GM08714 (cell line): Measurements from ENCODE around the gene TRPV3.

ENCODE experiments used
- H3K4me3 ChIP-seq: fragments of 200-500 bp; sonication (Bioruptor generic); 2 replicates; pipeline ENCODE4 v1.5.1; 2014; ENCODE audit warnings: mild to moderate bottlenecking, low read length, inconsistent platforms
- ZNF274 ChIP-seq: IDR thresholded peaks from 2 replicates; pipeline ENCODE4 v1.6.1; 2012; ENCODE audit warnings: mild to moderate bottlenecking, low read depth, low read length

The TRPV3 gene

DNA sequence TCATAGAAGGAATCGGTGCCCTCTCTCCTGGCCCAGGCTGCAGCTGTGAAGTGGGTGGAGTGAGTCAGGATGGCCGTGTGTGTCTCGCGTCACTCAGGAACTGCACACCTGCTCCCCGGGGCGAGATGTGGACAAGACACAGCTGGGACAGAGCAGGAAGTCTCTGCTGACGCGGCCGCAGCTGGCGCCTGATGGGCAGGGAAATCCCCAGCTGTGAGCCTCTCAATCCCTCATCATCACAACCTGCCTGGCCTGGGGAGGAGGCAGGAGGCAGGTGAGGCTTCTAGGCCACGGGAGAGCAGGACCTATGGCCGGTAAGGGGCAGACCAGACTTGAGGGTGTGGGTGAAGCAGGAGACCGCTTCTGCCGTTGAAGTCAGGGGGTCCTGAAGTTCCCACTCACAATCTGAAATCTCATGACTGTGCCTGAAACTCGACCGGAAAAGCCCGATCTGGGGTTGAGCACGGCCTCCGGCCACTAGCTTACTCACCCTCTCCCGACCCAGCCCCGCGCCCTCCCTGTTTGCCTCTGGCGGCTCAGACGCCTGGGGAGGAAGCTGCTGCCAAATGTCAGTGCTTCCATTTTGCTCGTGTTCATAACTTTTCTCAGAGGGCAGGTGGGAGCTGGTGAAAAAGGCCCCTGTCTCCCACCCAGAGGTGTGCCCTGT is 1.1 kb upstream of the TRPV3 start:
- H3K4me3 ChIP-seq, result no peak overlapping the region
- no peak for TF ChIP-seq ZNF274

DNA sequence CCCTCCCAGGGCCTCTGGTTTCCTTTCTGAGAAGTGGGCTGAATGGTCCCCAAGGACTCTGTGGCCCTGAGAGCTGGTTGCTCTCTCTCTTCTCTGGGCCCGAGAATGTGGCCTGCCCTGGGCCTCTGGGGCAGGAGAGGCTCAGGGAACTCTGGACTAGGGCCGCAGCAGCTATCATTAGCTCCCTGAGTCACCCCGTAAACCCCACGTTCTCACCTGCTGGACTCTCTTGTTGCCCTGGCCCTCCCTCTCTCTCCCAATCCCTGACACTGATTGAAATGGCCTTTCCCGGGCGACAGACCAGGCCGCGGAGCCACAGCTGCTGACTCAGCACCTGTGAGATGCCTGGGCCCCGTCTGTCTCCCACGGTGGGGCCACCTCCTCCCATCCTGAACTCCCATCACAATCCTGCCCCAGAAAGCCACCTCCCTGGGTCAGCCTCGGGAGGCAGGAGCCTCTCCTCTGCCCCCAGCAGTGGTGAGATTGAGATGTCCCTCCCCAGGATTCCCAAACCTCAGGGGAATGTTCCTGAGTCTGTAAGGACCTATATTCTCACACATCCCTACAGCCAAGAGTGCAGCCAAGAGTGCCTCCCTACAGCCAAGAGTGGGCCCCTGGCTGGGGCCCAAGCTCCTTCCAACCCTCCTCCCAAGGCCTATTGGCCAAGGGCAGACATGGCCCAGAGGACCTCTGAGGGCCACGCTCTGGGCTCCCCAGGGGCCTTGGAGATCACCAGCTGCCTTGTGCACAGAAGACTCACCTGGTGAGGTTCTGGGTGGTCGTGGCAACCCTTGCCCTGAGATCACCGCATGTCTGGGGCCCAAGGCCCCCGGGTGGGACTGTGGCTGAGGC is 470 bp downstream of the TRPV3 start:
- TF ChIP-seq ZNF274, result no peak
- H3K4me3 ChIP-seq, result no peak overlapping the region

DNA sequence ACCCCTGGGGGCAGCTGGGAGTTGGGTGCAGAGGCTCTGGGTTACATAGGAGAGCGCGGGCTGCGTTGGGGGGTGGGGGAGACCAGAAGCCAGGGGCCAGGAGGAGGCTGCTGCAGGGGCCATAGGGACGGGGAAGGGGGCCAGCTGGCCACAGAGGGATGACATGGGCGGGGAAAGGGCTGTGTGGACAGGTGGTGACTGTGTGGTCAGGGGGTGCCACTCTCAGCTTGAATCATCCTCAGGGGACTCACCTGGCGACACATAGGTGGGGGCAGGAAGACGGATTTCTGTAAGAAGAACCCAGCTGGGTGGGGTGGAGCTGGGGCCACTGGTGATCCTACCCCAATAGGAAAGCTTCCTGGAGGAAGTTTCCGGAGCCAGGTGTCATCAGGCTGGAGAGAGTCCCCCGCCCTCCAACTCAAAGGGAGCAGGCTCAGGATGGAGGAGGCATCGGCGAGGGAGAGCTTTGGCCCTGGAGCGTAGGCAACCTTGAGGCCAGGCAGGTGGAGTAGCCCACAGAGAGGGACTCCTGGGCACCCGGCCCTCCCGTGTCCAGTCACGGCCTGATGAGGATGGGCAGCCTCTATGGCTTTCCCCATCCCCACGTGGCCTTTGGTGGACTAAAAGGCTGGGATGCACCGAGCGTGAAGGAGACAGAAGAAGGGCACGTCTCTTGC is 1.2 kb downstream of the TRPV3 start:
- no peak for TF ChIP-seq ZNF274
- H3K4me3 ChIP-seq, result no peak overlapping the region

DNA sequence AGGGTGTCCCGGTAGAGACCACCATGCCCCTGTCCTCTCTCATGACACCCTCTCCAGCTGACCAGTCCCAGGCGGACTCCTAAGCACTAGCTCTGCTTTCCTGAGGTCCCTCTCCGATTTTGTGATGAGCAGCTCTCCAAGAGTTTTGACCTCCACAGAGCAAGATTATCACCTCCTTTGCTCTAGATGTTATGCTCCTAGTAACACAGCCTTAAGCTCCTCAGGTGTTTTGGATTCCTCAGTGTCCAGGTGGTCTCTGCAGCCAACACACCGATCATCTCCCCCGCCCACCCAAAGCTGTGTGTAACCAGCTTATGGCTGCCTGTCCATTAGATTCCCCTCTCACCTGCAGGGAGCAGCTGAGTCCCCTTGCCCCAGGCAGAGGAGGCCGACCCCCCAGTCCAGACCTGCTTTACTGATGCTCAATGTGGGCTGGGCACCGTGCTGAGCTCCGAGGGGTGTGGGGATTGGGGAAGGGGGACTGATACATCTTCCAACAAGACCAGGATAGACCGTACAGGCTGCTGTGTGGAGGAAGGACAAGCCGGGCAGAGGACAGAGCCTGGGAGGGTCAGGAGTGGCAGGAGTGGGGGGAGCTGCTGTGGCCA is 2.3 kb downstream of the TRPV3 start:
- no peak overlapping the region for H3K4me3 ChIP-seq
- no peak for TF ChIP-seq ZNF274

DNA sequence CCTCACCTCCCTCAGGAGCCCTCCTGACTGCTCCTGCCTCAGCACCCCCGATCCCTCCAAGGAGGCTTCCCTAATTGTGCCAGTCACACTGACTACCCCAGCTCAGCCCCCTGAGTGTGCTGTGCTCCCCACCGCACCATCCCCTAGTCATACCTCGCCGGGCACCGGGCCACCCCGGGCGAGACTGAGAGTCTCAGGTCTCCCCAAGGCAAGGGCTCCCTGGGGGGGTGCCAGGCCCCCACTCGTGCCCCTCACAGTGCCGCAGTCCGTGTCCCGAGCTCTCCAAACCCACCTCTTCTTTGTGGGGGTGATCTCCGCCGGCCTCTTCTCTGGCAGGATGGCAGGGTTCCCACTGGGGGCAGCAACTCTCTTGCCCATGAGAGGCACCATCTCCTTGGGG is 3.2 kb downstream of the TRPV3 start:
- TF ChIP-seq ZNF274, result no peak
- H3K4me3 ChIP-seq, result no peak overlapping the region

DNA sequence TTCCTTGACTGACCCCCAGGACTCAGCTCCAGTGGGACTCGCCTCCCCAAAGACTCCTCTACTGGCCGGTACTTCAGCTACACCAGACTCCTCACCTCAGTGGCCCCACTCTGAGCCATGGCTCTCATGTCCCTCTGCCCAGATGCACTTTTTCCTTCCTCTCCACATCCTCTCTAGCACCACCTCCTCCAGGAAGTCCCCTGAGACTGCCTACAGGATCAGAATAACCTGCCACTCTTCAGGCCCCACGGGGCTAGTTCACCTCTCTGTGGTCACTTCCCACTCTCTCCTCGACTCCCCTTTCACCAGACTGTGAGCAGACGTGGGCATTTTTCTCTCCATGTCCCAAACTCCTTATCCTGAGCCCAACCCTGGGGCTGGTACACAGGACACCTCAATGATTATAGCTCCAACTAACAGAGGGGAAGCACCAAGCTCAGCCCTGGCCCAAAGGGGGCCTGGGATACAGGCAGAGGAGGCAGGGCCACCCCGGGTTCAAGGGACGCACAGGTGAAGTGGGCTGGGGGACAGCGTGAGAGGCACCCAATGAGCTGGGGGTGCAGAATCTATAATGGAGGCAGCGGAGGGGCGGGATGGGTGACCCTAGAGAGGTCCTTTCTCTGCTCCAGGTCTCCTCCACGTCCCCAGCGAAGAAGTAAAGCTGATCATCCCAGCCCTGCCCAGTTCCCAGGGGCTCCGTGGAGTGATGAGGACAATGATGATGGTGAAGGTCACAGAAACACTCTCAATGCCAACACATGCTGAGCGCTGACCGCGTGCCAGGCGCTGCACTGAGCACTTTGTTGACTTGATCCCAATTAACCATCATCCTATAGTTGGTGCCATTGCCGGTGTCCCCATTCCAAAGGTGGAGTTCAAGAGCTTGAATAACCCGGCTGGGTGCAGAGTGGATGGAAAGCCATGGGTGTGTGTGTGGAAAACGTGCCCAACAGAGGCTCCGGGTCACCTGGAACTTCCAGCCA is 3.9 kb downstream of the TRPV3 start:
- H3K4me3 ChIP-seq, result no peak overlapping the region
- no peak for TF ChIP-seq ZNF274

DNA sequence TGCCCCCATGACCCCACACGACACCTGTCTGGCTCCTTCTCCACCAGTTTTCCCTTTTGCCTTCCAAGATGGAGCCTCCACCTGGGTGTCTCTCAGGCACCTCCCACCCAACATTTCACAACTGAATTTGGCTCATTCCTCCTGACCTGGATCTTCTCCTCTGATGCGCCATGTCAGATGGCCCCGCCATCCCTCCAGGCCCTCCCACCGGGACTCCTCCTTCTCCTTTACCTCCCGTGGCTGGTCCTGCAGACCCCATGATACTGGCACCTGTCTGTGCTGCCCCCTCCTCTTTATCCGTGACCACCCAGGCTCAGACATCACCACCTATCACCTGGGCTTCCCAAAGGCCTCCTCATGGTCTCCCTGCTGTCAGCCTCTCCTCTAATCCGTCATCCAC is 4.7 kb downstream of the TRPV3 start:
- H3K4me3 ChIP-seq, result no peak overlapping the region
- TF ChIP-seq ZNF274, result no peak

DNA sequence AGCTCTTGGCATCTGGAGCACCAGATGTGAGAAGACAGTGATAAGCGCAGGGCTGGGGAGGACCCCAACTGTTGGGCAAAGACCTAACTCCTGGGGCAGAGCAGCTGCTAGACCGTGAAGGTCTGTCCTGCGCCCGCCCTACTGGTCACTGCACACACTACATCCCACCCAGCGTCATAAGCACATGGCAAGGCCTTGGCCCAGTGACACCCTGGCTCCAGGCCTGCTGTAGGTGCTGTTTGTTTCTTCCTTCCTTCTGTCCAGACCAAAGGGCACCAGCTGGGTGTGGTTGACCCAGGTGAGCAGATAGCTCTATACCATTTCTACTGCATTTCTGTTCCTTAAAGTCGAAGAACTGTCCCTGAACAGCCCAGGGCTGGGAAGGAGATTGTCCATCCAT is 6.4 kb downstream of the TRPV3 start:
- H3K4me3 ChIP-seq, result no peak overlapping the region
- TF ChIP-seq ZNF274, result no peak

DNA sequence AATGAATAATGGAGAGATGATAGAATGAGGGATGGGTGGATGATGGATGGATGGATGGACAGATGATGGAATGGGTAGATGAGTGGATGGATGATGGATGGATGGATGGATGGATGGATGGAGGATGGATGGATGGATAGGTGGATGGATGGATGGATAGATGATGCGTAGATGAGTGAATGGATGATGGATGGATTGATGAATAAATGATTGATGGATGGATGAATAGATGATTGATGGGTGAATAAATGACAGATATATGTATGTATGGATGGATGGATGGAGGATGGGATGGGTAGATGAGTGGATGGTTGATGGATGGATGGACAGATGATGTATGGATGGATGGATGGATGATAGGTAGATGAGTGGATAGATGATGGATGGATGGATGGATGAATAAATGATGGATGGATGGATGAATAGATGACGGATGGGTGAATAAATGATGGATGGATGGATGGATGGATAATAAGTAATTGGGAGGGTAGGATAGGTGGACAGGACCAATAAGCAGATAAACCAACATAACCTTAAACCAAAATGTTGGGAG is 7.9 kb downstream of the TRPV3 start:
- H3K4me3 ChIP-seq, result no peak overlapping the region
- no peak for TF ChIP-seq ZNF274

DNA sequence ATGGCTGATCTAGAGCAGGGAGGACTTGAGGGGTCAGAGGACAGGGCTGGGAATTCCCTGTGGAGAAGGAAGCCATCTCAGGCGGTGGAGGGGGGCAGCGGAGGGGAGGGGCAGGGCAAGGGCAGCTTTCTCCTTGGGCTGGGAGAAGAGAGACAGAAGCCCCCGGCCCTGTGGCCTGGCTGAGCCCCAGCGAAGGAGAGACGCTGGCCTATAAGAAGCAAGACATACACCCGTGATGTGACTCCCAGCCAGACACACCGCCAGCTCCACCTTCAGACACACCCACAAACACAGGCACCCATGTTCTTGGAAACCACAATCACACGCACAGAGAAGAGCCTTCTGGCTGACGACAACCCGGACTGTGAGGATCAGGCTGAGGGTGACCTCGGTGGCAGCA is 10.0 kb downstream of the TRPV3 start:
- no peak for TF ChIP-seq ZNF274

DNA sequence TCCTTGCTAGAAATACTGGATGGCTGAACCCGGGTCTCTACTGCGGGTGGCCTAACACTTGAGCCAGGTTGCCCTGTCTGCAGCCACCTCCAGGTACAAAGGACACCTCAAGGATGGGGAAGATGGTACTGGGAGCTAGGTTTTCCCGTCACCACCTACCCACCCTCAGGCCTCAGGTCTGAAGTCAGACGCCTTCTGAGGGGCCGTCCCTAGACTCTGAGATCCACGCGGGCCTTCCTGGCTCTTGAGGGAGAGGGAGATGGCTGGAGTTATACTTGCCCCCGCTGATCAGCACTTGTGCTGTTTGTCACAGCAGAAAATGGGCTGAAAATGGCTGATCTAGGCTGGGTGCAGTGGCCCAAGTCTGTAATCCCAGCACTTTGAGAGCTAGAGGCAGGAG is 10.6 kb downstream of the TRPV3 start:
- H3K4me3 ChIP-seq, result no peak overlapping the region
- no peak for TF ChIP-seq ZNF274

More for the DNA sequence above, 10.0 kb downstream of the TRPV3 start:
- no peak overlapping the region for H3K4me3 ChIP-seq

DNA sequence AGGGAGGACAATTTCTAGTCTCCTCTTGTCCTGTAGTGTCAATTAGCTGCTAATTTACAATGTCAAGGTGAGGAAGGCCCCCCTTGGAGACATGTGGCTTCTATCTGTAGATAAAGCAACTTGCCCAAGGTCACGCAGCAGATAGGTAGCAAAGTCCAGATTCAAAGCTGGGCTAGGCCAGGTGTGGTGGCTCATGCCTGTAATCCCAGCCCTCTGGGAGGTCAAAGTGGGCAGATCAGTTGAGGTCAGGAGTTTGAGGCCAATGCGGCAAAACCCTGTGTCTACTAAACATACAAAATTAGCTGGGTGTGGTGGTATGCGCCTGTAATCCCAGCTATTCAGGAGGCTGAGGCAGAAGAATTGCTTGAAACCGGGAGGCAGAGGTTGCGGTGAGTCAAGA is 11.1 kb downstream of the TRPV3 start:
- H3K4me3 ChIP-seq, result no peak overlapping the region
- TF ChIP-seq ZNF274, result no peak

DNA sequence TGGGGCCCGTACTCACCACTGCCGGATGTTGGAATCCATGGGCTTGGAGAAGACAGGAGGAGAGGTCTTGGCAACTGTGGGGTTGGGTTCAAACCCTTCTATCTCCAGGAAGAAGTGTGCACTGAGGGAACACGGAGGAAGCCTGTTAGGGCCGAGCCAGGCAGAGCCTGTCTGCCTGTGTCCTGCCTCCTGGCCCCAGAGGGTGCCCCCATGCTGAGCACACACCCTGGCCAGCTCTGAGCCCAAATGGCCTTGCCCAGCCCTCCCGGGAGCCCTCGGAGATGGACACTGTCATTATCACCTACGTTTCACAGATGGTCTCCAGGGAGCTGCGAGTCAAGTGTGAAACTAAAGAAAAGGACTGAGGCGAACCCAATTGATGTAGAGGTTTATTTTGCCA is 12.5 kb downstream of the TRPV3 start:
- no peak for TF ChIP-seq ZNF274
- H3K4me3 ChIP-seq, result no peak overlapping the region

DNA sequence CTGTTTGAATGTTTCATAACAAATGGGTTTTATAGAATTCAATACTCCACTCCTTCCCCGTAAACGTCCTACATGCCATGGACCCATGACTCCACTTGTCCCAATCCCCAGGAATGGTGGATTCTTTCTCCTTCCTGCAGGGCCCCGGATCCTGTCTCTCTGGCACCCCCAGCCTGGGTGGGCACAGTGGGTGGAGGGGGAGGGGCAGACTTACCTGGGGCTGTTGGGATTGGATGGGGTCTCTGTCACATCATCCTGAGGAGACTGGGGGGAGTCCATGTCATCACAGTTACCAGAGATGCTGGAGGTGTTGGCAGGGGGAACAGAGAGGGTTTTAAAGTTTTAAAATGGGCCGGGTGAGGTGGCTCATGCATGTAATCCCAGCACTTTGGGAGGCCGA is 13.2 kb downstream of the TRPV3 start:
- no peak for TF ChIP-seq ZNF274

More for the DNA sequence above, 13.2 kb downstream of the TRPV3 start:
- H3K4me3 ChIP-seq, result no peak overlapping the region
